Tibial nerve (tissue), 4 donors: ENCODE data around the gene DMD. TPM values are rescaled to one million over a fixed set of nuclear protein-coding genes. Genes with fewer than 3 reads are reported as not detected.
A peak's percentile ranks its signal among the peaks of the same experiment; 100 is the strongest.

Experiments used
- DNase-seq, 2 donors: peaks; one replicate each; pipeline ENCODE4 v3.0.0-alpha.2; 2019; ENCODE audit warnings: low spot score in 2 of 2
- H3K27ac ChIP-seq, 4 donors: fragments of 200-600 bp; sonication (generic) in 3 of 4; one replicate each; pipeline ENCODE4 v1.5.1; 2017 to 2019; ENCODE audit warnings: mild to moderate bottlenecking in 1 of 4
- H3K27me3 ChIP-seq, 2 donors: fragments of 200-600 bp; sonication (generic) in 1 of 2; one replicate each; pipeline versions ENCODE4 v1.5.1 to v1.6.0; 2017 to 2019
- H3K36me3 ChIP-seq, 3 donors: fragments of 200-600 bp; sonication (generic); one replicate each; pipeline ENCODE4 v1.5.1; 2018 to 2019
- H3K4me1 ChIP-seq, 4 donors: fragments of 200-600 bp; sonication (generic) in 3 of 4; one replicate each; pipeline ENCODE4 v1.5.1; 2017 to 2019
- H3K4me3 ChIP-seq, 4 donors: fragments of 200-600 bp; sonication (generic) in 3 of 4; one replicate each; pipeline ENCODE4 v1.5.1; 2017 to 2019; ENCODE audit warnings: mild to moderate bottlenecking in 1 of 4, moderate library complexity in 1 of 4
- H3K9me3 ChIP-seq, 4 donors: fragments of 200-600 bp; sonication (generic) in 3 of 4; one replicate each; pipeline ENCODE4 v1.5.1; 2017 to 2019
- EP300 ChIP-seq, 2 donors: sonication (generic); formaldehyde crosslinking; IDR thresholded peaks; one replicate each; pipeline ENCODE4 v1.6.1; 2017; ENCODE audit warnings: antibody characterized with exemption in 2 of 2, mild to moderate bottlenecking in 1 of 2
- POLR2A ChIP-seq, 2 donors: fragments of 450-650 bp; IDR thresholded peaks; one replicate each; pipeline ENCODE4 v1.6.1; 2017; ENCODE audit warnings: antibody characterized with exemption in 2 of 2, mild to moderate bottlenecking in 2 of 2, moderate library complexity in 2 of 2
- WGBS, 2 donors: methylation state at CpG; one replicate each; pipeline ENCODE4 v1.1.5; 2018; 5-methylcytosine and 5-hydroxymethylcytosine counted together
- total RNA-seq, 4 donors: library from RNA; depleted of rRNA; stranded (reverse); fragments of >200 nt; gene quantifications; one replicate each; pipeline ENCODE4 v1.1.0, GENCODE V29; 2016
- TF ChIP-seq, protein P1 (sequence below), 5 experiments: fragments of 200-600 bp in 3 of 5; fragments of 450-650 bp in 2 of 5; sonication (generic) in 3 of 5; IDR thresholded peaks; one replicate each; pipeline ENCODE4 v1.5.1; 2016 to 2019; ENCODE audit warnings: antibody characterized with exemption in 5 of 5, mild to moderate bottlenecking in 3 of 5, moderate library complexity in 2 of 5

DMD gene
- total RNA-seq, 4 donors from 2014 or later, result 156 to 345 (median 245) TPM

DNA sequence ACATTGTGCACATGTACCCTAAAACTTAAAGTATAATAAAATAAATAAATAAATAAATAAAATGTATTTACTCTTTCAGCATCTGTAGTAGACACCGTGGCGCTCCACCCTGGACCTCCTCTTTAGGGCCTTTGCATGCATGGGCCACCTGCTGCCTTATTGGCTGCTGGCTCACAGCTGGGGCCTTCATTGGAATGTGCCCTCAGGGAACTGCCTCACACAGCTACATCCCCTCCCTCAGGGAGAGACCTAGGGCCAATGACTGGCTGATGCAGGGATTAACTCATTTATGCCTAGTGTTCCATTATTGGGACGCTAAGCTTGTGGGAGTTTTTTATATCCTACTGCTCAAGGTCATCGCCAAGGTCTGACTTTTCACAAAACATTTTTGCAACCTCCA, 1836.6 kb downstream of the DMD start:
- WGBS, 2 donors, result 82 to 88% methylated on average over 3 to 4 of the region's 4 CpGs
- DNase-seq, result no peak
- no peak overlapping the region for H3K27ac ChIP-seq
- H3K27me3 ChIP-seq, result no peaks in the 10 kb centered on the region
- TF ChIP-seq, protein P1, sequence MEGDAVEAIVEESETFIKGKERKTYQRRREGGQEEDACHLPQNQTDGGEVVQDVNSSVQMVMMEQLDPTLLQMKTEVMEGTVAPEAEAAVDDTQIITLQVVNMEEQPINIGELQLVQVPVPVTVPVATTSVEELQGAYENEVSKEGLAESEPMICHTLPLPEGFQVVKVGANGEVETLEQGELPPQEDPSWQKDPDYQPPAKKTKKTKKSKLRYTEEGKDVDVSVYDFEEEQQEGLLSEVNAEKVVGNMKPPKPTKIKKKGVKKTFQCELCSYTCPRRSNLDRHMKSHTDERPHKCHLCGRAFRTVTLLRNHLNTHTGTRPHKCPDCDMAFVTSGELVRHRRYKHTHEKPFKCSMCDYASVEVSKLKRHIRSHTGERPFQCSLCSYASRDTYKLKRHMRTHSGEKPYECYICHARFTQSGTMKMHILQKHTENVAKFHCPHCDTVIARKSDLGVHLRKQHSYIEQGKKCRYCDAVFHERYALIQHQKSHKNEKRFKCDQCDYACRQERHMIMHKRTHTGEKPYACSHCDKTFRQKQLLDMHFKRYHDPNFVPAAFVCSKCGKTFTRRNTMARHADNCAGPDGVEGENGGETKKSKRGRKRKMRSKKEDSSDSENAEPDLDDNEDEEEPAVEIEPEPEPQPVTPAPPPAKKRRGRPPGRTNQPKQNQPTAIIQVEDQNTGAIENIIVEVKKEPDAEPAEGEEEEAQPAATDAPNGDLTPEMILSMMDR (IDR thresholded peaks at IDR 0.05), result no peak
- no peak for TF ChIP-seq EP300 (IDR thresholded peaks at IDR 0.05)
- TF ChIP-seq POLR2A (IDR thresholded peaks at IDR 0.05), result no peak
- H3K36me3 ChIP-seq, result no peaks in the 10 kb centered on the region
- peaks cover 0 to 3% (median 0%) of the 10 kb centered on the region in 4 donors for H3K4me1 ChIP-seq
- no peak overlapping the region for H3K4me3 ChIP-seq
- no peaks in the 10 kb centered on the region for H3K9me3 ChIP-seq

DNA sequence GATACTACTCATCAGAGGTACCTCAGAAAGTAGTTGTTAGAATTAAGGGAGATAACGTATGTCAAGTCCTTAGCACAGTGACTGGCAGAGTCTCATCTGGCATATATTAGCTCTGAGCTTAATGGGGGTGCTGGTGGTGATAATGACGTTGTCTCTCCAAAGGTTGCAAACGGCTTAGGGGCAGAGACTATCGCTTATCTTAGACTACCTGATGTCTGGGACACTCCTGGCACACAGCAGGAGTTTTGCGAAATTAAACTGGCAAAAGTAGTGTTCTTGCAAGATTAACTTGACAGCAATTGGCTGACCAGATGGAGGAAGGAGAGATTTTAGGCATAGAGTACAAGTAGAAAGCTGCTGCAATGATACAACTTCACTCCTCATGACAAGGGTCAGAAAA, 1839.4 kb downstream of the DMD start:
- Histone ChIP-seq H3K27me3 (no peaks in the 10 kb centered on the region), H3K36me3 (no peaks in the 10 kb centered on the region), H3K27ac (no peak overlapping the region), H3K4me3 (no peak overlapping the region), H3K9me3 (no peaks in the 10 kb centered on the region), H3K4me1 (peaks cover 0 to 3% (median 0%) of the 10 kb centered on the region in 4 donors)
- DNase-seq, result no peak
- 84 to 95% methylated on average over 5 of the region's 5 CpGs for WGBS, 2 donors
- TF ChIP-seq EP300 (IDR thresholded peaks at IDR 0.05), result no peak
- TF ChIP-seq, protein P1 (IDR thresholded peaks at IDR 0.05), result no peak
- no peak for TF ChIP-seq POLR2A (IDR thresholded peaks at IDR 0.05)

DNA sequence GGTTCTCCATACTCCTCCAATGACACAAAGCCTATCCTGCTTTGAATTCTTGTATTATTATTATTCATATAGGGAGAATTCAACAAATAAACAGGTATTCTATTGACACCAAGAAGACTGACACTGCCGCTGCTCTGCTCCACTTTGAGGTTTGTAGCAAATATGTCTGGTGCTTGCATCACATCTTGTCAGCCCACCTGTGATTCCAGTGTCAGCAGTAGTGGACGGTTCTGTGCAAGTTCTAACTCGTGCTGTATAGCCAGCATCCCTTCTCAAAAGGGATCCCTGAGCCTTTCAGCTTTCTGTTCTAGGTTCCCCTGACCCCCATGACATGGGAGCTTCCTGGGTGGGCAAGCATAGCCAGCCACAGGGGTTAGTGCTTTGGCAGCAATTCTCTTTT, 1843.5 kb downstream of the DMD start:
- H3K9me3 ChIP-seq, result no peaks in the 10 kb centered on the region
- no peak overlapping the region for H3K27ac ChIP-seq
- peaks cover 0 to 3% of the 10 kb centered on the region in 2 donors for H3K27me3 ChIP-seq
- no peak for DNase-seq
- no peak overlapping the region for H3K4me3 ChIP-seq
- TF ChIP-seq, protein P1 (IDR thresholded peaks at IDR 0.05), result no peak
- TF ChIP-seq POLR2A (IDR thresholded peaks at IDR 0.05), result no peak
- TF ChIP-seq EP300 (IDR thresholded peaks at IDR 0.05), result no peak
- WGBS, 2 donors, result 73 to 79% methylated on average over 3 of the region's 3 CpGs
- H3K36me3 ChIP-seq, result no peaks in the 10 kb centered on the region
- no peaks in the 10 kb centered on the region for H3K4me1 ChIP-seq

DNA sequence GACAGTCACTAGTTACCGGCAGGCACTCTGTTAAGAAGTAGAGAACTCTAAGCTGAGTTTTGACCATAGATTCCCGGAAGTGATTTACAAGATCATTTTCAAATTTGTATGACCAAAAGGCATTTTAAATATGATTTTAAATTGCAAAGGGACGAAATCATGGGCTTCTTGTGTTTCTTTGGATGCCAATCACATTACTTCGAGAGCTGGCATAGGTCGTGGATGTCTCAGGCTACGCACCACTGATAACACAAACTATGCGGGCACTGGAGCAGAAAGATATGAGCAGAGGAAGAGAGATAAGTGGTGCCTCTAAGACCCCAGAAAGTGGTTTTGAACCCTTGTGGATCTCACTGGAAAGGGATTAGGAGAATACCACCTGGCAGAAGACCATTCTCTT, 1845.3 kb downstream of the DMD start:
- 55 to 80% methylated on average over 7 of the region's 7 CpGs for WGBS, 2 donors
- Histone ChIP-seq H3K36me3 (no peaks in the 10 kb centered on the region), H3K9me3 (no peaks in the 10 kb centered on the region), H3K4me1 (no peaks in the 10 kb centered on the region), H3K4me3 (no peak overlapping the region), H3K27ac (no peak overlapping the region), H3K27me3 (peaks cover 0 to 3% of the 10 kb centered on the region in 2 donors)
- no peak for TF ChIP-seq EP300 (IDR thresholded peaks at IDR 0.05)
- TF ChIP-seq, protein P1 (IDR thresholded peaks at IDR 0.05), result no peak
- TF ChIP-seq POLR2A (IDR thresholded peaks at IDR 0.05), result no peak
- no peak for DNase-seq

DNA sequence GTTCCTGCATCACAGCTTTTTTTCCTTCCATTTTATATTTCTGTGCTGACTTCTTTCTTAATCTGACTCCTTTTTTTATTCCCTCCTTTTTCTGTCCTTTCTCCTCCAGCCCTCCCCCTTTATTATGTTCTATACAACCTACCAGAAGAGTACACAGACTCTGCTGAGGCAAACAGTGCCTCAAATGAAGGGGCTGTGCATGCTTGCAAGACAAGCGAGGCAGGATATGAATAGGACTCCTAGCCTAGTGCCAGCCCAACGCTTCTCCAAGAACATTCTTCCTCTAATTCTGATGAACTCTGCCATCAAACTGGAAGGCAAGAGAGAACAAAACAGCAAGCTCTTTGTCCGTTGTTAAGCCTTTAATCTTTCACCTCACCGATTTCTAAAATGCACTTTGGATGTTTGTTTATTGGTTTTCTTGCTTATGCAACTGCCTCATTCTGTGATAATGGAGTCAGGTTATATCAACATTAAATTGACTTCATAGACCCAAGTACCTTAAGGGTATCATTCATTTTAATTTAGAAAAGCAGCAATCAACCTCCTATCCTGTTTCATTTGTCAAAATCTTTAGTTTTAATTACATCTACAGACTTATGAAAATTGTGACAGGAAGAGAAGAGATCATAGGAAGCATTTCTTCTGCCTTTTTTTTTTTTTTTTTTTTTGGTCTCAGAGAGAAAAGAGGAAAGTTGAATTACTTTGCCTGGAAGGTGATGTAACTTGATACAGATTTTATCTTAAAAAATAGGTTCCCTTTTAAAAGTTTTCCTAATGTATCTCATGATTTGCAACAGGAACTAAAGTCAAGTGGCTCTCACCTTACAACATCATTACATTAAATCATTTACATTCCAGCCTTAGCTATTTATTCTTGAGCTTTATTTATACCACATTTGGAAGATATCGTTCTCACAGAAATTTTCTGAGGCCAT, 1854.8 kb downstream of the DMD start:
- no peaks in the 10 kb centered on the region for H3K27me3 ChIP-seq
- TF ChIP-seq, protein P1 (IDR thresholded peaks at IDR 0.05), result no peak
- TF ChIP-seq EP300 (IDR thresholded peaks at IDR 0.05), result no peak
- TF ChIP-seq POLR2A (IDR thresholded peaks at IDR 0.05), result no peak
- H3K4me3 ChIP-seq, result no peak overlapping the region
- DNase-seq, result no peak
- peak overlapping the region in 2 of 4 donors; percentile 29 to 45 for H3K27ac ChIP-seq
- peaks cover 0 to 12% (median 0%) of the 10 kb centered on the region in 4 donors for H3K4me1 ChIP-seq
- no peaks in the 10 kb centered on the region for H3K9me3 ChIP-seq
- 29 to 43% methylated on average over 5 of the region's 5 CpGs for WGBS, 2 donors
- H3K36me3 ChIP-seq, result no peaks in the 10 kb centered on the region
